Activated CD4-positive, alpha-beta memory T cell treated with anti-CD3 and anti-CD28 coated beads for 36 hours (primary cell): ENCODE data around the gene IL2. TPM values are rescaled to one million over a fixed set of nuclear protein-coding genes. Genes with fewer than 3 reads are reported as not detected.
A peak's percentile ranks its signal among the peaks of the same experiment; 100 is the strongest.

ENCODE experiments used
- CTCF ChIA-PET: fragments of 350-600 bp; sonication (Branson Sonifier 250); formaldehyde crosslinking; loops from one replicate; lab custom pipeline; 2021; ENCODE audit warnings: antibody characterized with exemption, inconsistent platforms; lab: Charles Lee
- POLR2A ChIA-PET: fragments of 350-600 bp; sonication (Branson Sonifier 250); formaldehyde crosslinking; loops from one replicate; lab custom pipeline; 2021; ENCODE audit warnings: antibody characterized with exemption; lab: Charles Lee
- DNase-seq: peaks from one replicate; pipeline ENCODE4 v3.0.0-alpha.2; 2020
- H3K27ac Mint-ChIP-seq: one replicate; pipeline ENCODE4 v1.8.0; 2021; ENCODE audit warnings: mixed read lengths
- H3K27me3 Mint-ChIP-seq: one replicate; pipeline ENCODE4 v1.8.0; 2021; ENCODE audit warnings: mixed read lengths
- H3K36me3 Mint-ChIP-seq: one replicate; pipeline ENCODE4 v1.8.0; 2021; ENCODE audit warnings: mixed read lengths
- H3K4me1 Mint-ChIP-seq: one replicate; pipeline ENCODE4 v1.8.0; 2021; ENCODE audit warnings: low read depth, mixed read lengths
- H3K4me3 Mint-ChIP-seq: one replicate; pipeline ENCODE4 v1.8.0; 2021; ENCODE audit warnings: mild to moderate bottlenecking, mixed read lengths
- H3K9me3 Mint-ChIP-seq: one replicate; pipeline ENCODE4 v1.8.0; 2021; ENCODE audit warnings: mixed read lengths
- intact Hi-C: fragments of 100-400 bp; cut with micrococcal nuclease; formaldehyde crosslinking; loops from one replicate; pipeline ENCODE4 v1.15.1; 2023
- total RNA-seq, 2 experiments: library from RNA; stranded (reverse); gene quantifications; one replicate each; pipeline ENCODE4 v1.2.3, GENCODE V29; 2021

The IL2 gene
- total RNA-seq, 2 experiments from 2014 or later = 164 to 165 TPM

DNA sequence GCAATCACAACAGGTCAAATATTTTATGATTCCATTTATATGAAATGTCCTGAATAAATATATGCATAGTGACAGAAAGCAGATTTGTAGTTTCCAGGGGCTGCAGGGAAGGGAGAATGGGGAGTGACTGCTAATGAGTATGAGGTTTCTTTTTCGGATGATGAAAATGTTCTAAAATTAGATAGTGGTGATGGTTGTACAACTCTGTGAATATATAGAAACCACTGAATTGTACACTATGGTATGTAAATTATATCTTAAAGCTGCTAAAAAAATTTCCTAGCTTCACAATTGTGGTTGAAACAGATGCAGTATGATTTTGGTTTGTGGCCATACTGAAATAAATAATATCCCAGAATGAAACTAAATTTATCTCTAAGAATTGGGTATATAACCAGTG, 12.9 kb upstream of the IL2 start:
- Mint-ChIP-seq H3K9me3 (peaks cover 17% of the 10 kb centered on the region), H3K36me3 (peaks cover 3% of the 10 kb centered on the region), H3K27ac (no peak overlapping the region), H3K4me3 (no peak overlapping the region), H3K27me3 (no peaks in the 10 kb centered on the region), H3K4me1 (peaks cover 21% of the 10 kb centered on the region)
- no peak for DNase-seq
- intact Hi-C loops = no loop called here
- CTCF ChIA-PET = no interaction called here
- POLR2A ChIA-PET = no interaction called here

DNA sequence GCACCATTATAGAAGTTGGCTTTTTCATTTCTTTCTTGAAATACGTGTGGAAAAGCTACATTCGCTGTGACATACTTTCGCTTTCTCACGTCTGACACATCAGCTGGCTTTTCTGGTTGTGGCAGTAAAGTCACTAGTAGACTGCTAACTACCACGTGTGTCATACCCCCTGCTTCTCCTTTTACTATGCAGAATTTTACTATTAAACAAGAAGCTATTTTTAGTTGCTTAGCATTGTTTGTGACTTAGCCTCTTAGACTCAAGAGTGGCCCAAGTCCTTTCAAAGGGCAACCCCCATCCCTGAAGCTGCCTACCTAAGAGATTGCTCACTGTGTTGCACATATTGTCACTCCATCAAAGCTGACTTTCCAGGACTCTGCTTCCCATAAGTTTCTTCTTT, 2.1 kb upstream of the IL2 start:
- Mint-ChIP-seq H3K27me3 (no peaks in the 10 kb centered on the region), H3K27ac (peak overlapping the region; percentile 97), H3K4me1 (peaks cover 44% of the 10 kb centered on the region), H3K36me3 (peaks cover 24% of the 10 kb centered on the region), H3K4me3 (peak overlapping the region; percentile 71), H3K9me3 (peaks cover 6% of the 10 kb centered on the region)
- POLR2A ChIA-PET = interaction anchor here (0.8 to 2.3 kb wide), 10 partner anchors 45 to 126 kb away, joined by 3 to 14 read pairs (median 6); no protein-coding TSS in a partner anchor
- CTCF ChIA-PET = interaction anchor here (0.9 to 2.3 kb wide), 5 partner anchors 49 to 145 kb away, joined by 3 to 36 read pairs (median 4); no protein-coding TSS in a partner anchor
- intact Hi-C loops = loop anchor here (1.0 to 10.0 kb wide), 12 partner anchors 10 to 936 kb away; partner anchors contain the start of gene SPRY1
- peak; percentile 75 for DNase-seq

DNA sequence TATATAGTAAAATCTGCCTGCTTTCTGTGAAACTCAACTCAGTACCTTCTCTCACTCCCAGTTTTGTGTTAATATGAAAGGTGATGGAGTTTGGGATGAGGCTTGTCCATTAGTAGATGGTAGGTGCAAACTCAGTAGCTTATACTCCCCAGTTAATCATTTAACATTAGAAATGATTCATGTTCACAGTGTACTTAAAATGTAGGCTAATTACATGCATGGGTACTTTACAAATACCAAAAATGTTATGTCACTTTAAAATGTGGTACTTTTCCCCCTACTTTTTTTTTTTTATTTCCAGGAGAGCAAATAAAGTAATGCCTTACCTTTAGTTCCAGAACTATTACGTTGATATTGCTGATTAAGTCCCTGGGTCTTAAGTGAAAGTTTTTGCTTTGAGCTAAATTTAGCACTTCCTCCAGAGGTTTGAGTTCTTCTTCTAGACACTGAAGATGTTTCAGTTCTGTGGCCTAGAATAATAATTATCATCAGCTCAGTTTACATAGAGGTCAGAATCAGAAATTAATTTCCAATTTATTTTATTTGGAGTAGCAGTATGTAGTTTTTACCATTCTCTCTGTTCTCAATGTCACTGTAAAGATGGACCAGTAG, 3.0 kb downstream of the IL2 start:
- DNase-seq = no peak
- ChIA-PET CTCF (interaction anchor here (0.7 to 1.5 kb wide), 3 partner anchors 89 to 163 kb away, joined by 3 to 12 read pairs (median 4); no protein-coding TSS in a partner anchor), POLR2A (interaction anchor here (0.8 to 2.6 kb wide), 5 partner anchors 59 to 302 kb away, joined by 3 to 7 read pairs (median 3); no protein-coding TSS in a partner anchor)
- Mint-ChIP-seq H3K9me3 (no peaks in the 10 kb centered on the region), H3K4me1 (peaks cover 54% of the 10 kb centered on the region), H3K27me3 (no peaks in the 10 kb centered on the region), H3K36me3 (peaks cover 44% of the 10 kb centered on the region), H3K27ac (peak overlapping the region; percentile 97), H3K4me3 (peak overlapping the region; percentile 75)
- intact Hi-C loops = loop anchor here (10.0 kb wide), 2 partner anchors 181 to 941 kb away; partner anchors contain the start of gene SPRY1

DNA sequence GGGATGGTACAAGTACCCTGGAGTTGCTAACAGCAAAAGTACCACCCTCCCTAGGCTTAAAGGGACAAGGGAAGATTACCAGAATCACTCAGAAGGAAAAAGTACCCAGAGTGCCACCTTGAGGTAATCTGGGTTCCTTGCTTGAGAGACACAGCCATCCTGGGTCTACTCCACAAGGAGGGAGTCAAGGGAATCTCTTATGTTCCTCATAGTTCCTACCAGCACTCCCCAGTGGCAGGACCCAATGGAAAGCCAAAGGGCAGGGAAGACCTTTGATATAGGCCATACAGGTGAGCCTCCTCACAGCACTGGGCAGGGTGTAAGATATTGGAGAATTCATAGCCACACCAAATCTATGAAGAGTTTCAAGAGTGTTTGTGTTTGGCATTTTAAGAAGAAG, 5.7 kb downstream of the IL2 start:
- Mint-ChIP-seq H3K36me3 (peaks cover 38% of the 10 kb centered on the region), H3K27me3 (no peaks in the 10 kb centered on the region), H3K27ac (peak overlapping the region; percentile 88), H3K4me1 (peaks cover 33% of the 10 kb centered on the region), H3K9me3 (no peaks in the 10 kb centered on the region), H3K4me3 (no peak overlapping the region)
- ChIA-PET CTCF (no interaction called here), POLR2A (no interaction called here)
- DNase-seq = peak; percentile 34
- intact Hi-C loops = loop anchor here (2.0 to 10.0 kb wide), 3 partner anchors 140 to 944 kb away; partner anchors contain the start of gene SPRY1

DNA sequence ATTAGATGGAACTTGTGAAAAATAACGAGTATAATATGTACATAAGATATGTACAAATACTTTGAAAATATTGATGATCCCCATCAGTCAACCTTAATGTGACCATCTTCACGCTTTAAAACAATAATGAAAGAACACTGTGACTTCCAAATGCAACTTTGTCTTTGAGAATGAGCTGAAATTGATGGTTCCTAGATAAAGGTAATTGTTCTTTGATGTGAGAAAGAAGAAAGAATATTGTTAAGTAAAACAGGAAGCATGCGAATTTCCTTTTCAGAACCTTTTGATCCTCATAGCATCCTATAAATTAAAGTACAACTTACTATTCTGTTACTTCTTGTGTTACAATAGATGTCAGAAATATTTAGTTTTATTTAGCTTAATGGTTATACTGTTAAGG, 22.2 kb downstream of the IL2 start:
- DNase-seq = no peak
- intact Hi-C loops = no loop called here
- no peak overlapping the region for H3K4me3 Mint-ChIP-seq
- ChIA-PET CTCF (interaction anchor here (1.4 kb wide), 1 partner anchor 143 kb away, joined by 3 read pairs; no protein-coding TSS in a partner anchor), POLR2A (interaction anchor here (0.6 kb wide), 1 partner anchor 77 kb away, joined by 3 read pairs; no protein-coding TSS in a partner anchor)
- no peaks in the 10 kb centered on the region for H3K36me3 Mint-ChIP-seq
- H3K27ac Mint-ChIP-seq = no peak overlapping the region
- peaks cover 26% of the 10 kb centered on the region for H3K4me1 Mint-ChIP-seq
- no peaks in the 10 kb centered on the region for H3K27me3 Mint-ChIP-seq
- H3K9me3 Mint-ChIP-seq = no peaks in the 10 kb centered on the region

DNA sequence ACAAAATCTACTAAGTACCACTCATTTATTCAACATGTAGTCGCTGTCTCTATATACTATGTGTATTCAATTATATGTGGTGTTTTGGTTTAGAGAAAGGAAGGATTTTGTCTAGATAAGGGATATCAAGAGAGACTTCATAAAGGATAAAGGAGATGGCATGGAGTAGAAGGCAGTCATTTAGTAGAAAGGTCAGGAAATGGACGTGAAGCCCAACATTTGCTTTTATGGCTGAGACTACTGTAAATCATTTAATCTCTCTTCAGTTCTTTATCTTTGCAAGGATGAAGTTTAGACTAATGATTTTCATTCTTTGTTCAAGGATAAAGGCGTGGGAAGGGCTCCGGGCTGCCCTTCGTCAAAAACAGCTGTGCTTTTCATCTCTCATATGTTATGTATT, 25.2 kb downstream of the IL2 start:
- Mint-ChIP-seq H3K9me3 (no peaks in the 10 kb centered on the region), H3K27me3 (no peaks in the 10 kb centered on the region), H3K36me3 (no peaks in the 10 kb centered on the region), H3K27ac (no peak overlapping the region), H3K4me3 (no peak overlapping the region), H3K4me1 (peaks cover 26% of the 10 kb centered on the region)
- POLR2A ChIA-PET = no interaction called here
- no peak for DNase-seq
- CTCF ChIA-PET = no interaction called here
- intact Hi-C loops = no loop called here

DNA sequence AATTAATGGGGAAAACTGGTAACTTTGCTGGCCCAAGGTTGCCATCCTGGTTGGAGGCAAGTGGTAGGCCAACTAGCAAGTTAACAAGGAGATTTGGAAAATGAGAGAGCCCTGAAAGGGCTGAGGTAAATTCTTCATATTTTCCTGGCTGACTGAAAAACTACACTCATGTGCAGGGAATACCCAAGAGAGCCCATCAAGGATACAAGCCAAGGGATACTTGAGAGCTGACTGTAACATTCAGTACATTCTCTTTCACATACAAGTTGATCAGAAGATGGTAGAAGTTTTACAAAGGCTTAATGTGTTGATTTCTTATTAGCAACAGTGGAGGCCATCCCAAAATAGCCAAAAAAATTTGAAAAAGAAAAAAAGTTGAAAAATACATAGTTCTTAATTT, 33.3 kb downstream of the IL2 start:
- Mint-ChIP-seq H3K4me3 (no peak overlapping the region), H3K27ac (no peak overlapping the region), H3K36me3 (peaks cover 11% of the 10 kb centered on the region), H3K9me3 (peaks cover 14% of the 10 kb centered on the region), H3K4me1 (no peaks in the 10 kb centered on the region), H3K27me3 (no peaks in the 10 kb centered on the region)
- ChIA-PET POLR2A (no interaction called here), CTCF (no interaction called here)
- DNase-seq = no peak
- intact Hi-C loops = no loop called here

DNA sequence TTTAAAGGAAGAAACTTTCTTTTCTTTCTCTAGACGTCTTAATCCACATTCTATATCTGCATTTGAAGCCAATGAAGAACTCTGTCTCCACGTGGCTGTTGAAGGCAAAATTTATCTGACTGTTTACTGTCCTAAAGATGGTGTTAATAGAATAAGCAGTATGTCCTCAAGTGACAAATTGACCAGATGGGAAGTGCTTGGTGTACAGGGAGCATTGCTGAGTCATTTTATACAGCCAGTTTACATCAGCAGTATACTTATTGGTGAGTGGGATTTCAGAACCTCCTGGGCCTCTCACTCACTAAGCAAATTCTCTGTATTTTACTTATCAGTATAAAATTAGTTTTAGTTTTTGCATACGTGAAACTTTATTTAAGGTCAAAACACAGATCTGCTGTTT, 44.0 kb downstream of the IL2 start:
- Mint-ChIP-seq H3K4me3 (no peak overlapping the region), H3K4me1 (peaks cover 4% of the 10 kb centered on the region), H3K9me3 (no peaks in the 10 kb centered on the region), H3K27ac (no peak overlapping the region), H3K36me3 (no peaks in the 10 kb centered on the region), H3K27me3 (no peaks in the 10 kb centered on the region)
- DNase-seq = no peak
- POLR2A ChIA-PET = no interaction called here
- CTCF ChIA-PET = no interaction called here
- intact Hi-C loops = no loop called here

DNA sequence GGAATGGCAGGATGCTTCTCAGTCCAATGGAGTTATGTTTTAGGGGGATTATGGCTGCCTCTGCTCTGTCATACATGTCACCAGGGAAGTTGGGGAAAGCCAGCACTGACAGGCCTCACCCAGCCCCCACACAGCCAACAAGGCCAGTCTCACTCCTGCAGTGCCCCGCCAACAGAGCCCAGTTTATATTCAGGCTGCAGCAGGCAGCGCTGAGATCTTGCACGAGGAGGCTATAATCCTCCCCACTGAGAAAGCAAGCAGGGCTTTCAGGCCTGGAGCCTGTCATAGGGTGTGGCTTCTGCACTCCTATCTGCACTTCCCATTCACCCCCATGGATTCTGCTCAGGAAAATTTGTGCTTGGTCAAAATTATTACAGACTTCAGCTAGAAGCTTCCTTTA, 52.7 kb downstream of the IL2 start:
- H3K4me3 Mint-ChIP-seq = no peak overlapping the region
- no peaks in the 10 kb centered on the region for H3K9me3 Mint-ChIP-seq
- no peaks in the 10 kb centered on the region for H3K27me3 Mint-ChIP-seq
- peaks cover 2% of the 10 kb centered on the region for H3K36me3 Mint-ChIP-seq
- ChIA-PET POLR2A (no interaction called here), CTCF (no interaction called here)
- DNase-seq = no peak
- H3K27ac Mint-ChIP-seq = no peak overlapping the region
- H3K4me1 Mint-ChIP-seq = no peaks in the 10 kb centered on the region
- intact Hi-C loops = no loop called here

Other genes with a start within 250 kb of the IL2 start
- not detected for gene ADAD1, start 77.7 kb downstream of the IL2 start, total RNA-seq
- gene IL21, start 164.3 kb upstream of the IL2 start, total RNA-seq = 10 to 100 TPM; 65.1 to 67.0 TPM